Rectal smooth muscle tissue (tissue), 1 donor: ENCODE data around the gene PRKCE.

Experiments
- H3K27ac ChIP-seq: one replicate; pipeline ENCODE4 v1.7.0; 2013; ENCODE audit warnings: low read depth, low read length, inconsistent platforms
- H3K27me3 ChIP-seq: one replicate; pipeline ENCODE4 v1.7.0; 2013; ENCODE audit warnings: low read length; ENCODE audit not compliant: control insufficient read depth, insufficient read depth
- H3K36me3 ChIP-seq: one replicate; pipeline ENCODE4 v1.7.0; 2013; ENCODE audit warnings: low read length; ENCODE audit not compliant: control insufficient read depth, insufficient read depth
- H3K4me1 ChIP-seq: one replicate; pipeline ENCODE4 v1.7.0; 2013; ENCODE audit warnings: low read length; ENCODE audit not compliant: control insufficient read depth, insufficient read depth
- H3K4me3 ChIP-seq: one replicate; pipeline ENCODE4 v1.7.0; 2013; ENCODE audit warnings: low read length
- H3K9ac ChIP-seq: one replicate; pipeline ENCODE4 v1.7.0; 2013; ENCODE audit warnings: low read length

Gene PRKCE

GRCh38 chr2:46040563-46041155 lies 389.2 kb downstream of the PRKCE start:
- Histone ChIP-seq H3K9ac (no peak overlapping the region), H3K4me3 (no peak overlapping the region), H3K27ac (no peak overlapping the region), H3K27me3 (no peaks in the 10 kb centered on the region), H3K4me1 (no peaks in the 10 kb centered on the region), H3K36me3 (no peaks in the 10 kb centered on the region)

- H3K36me3 ChIP-seq: no peaks in the 10 kb centered on the region
- no peak overlapping the region for H3K4me3 ChIP-seq
- H3K27ac ChIP-seq: no peak overlapping the region
- no peaks in the 10 kb centered on the region for H3K4me1 ChIP-seq
- no peak overlapping the region for H3K9ac ChIP-seq
- H3K27me3 ChIP-seq: no peaks in the 10 kb centered on the region
Measured at GRCh38 chr2:46041434-46041833, 390.0 kb downstream of the PRKCE start.

GRCh38 chr2:46042207-46042637 lies 390.7 kb downstream of the PRKCE start:
- H3K4me1 ChIP-seq: no peaks in the 10 kb centered on the region
- H3K9ac ChIP-seq: no peak overlapping the region
- H3K27me3 ChIP-seq: no peaks in the 10 kb centered on the region
- H3K27ac ChIP-seq: no peak overlapping the region
- no peaks in the 10 kb centered on the region for H3K36me3 ChIP-seq
- H3K4me3 ChIP-seq: no peak overlapping the region

- Histone ChIP-seq H3K27ac (no peak overlapping the region), H3K9ac (no peak overlapping the region), H3K4me1 (no peaks in the 10 kb centered on the region), H3K4me3 (no peak overlapping the region), H3K27me3 (no peaks in the 10 kb centered on the region), H3K36me3 (no peaks in the 10 kb centered on the region)
Measured at GRCh38 chr2:46042711-46043110, 391.2 kb downstream of the PRKCE start.

- Histone ChIP-seq H3K27ac (no peak overlapping the region), H3K9ac (no peak overlapping the region), H3K36me3 (no peaks in the 10 kb centered on the region), H3K27me3 (no peaks in the 10 kb centered on the region), H3K4me3 (no peak overlapping the region), H3K4me1 (no peaks in the 10 kb centered on the region)
Measured at GRCh38 chr2:46045888-46046287, 394.4 kb downstream of the PRKCE start.

- Histone ChIP-seq H3K27me3 (no peaks in the 10 kb centered on the region), H3K4me3 (no peak overlapping the region), H3K4me1 (no peaks in the 10 kb centered on the region), H3K36me3 (no peaks in the 10 kb centered on the region), H3K27ac (no peak overlapping the region), H3K9ac (no peak overlapping the region)
Measured at GRCh38 chr2:46047290-46047689, 395.8 kb downstream of the PRKCE start.

GRCh38 chr2:46048693-46049092 lies 397.2 kb downstream of the PRKCE start:
- no peak overlapping the region for H3K27ac ChIP-seq
- H3K4me3 ChIP-seq: no peak overlapping the region
- H3K27me3 ChIP-seq: no peaks in the 10 kb centered on the region
- no peaks in the 10 kb centered on the region for H3K36me3 ChIP-seq
- H3K9ac ChIP-seq: no peak overlapping the region
- no peaks in the 10 kb centered on the region for H3K4me1 ChIP-seq

GRCh38 chr2:46050027-46050426 lies 398.6 kb downstream of the PRKCE start:
- H3K27me3 ChIP-seq: no peaks in the 10 kb centered on the region
- H3K4me1 ChIP-seq: no peaks in the 10 kb centered on the region
- no peak overlapping the region for H3K27ac ChIP-seq
- H3K9ac ChIP-seq: no peak overlapping the region
- H3K36me3 ChIP-seq: no peaks in the 10 kb centered on the region
- H3K4me3 ChIP-seq: no peak overlapping the region

GRCh38 chr2:46050489-46050888 lies 399.0 kb downstream of the PRKCE start:
- no peaks in the 10 kb centered on the region for H3K27me3 ChIP-seq
- no peak overlapping the region for H3K4me3 ChIP-seq
- no peak overlapping the region for H3K27ac ChIP-seq
- H3K9ac ChIP-seq: no peak overlapping the region
- H3K4me1 ChIP-seq: no peaks in the 10 kb centered on the region
- no peaks in the 10 kb centered on the region for H3K36me3 ChIP-seq

- no peaks in the 10 kb centered on the region for H3K4me1 ChIP-seq
- H3K4me3 ChIP-seq: no peak overlapping the region
- H3K36me3 ChIP-seq: no peaks in the 10 kb centered on the region
- H3K27ac ChIP-seq: no peak overlapping the region
- no peaks in the 10 kb centered on the region for H3K27me3 ChIP-seq
- H3K9ac ChIP-seq: no peak overlapping the region
Measured at GRCh38 chr2:46051085-46051484, 399.6 kb downstream of the PRKCE start.

- no peaks in the 10 kb centered on the region for H3K27me3 ChIP-seq
Measured at GRCh38 chr2:46053564-46053963, 402.1 kb downstream of the PRKCE start.

GRCh38 chr2:46056541-46056940 lies 405.1 kb downstream of the PRKCE start:
- H3K27me3 ChIP-seq: no peaks in the 10 kb centered on the region
- no peak overlapping the region for H3K4me3 ChIP-seq
- H3K9ac ChIP-seq: no peak overlapping the region
- H3K36me3 ChIP-seq: no peaks in the 10 kb centered on the region
- no peaks in the 10 kb centered on the region for H3K4me1 ChIP-seq
- no peak overlapping the region for H3K27ac ChIP-seq

More at GRCh38 chr2:46053564-46053963, 402.1 kb downstream of the PRKCE start:
- no peaks in the 10 kb centered on the region for H3K36me3 ChIP-seq
- no peak overlapping the region for H3K27ac ChIP-seq
- no peaks in the 10 kb centered on the region for H3K4me1 ChIP-seq
- H3K4me3 ChIP-seq: no peak overlapping the region
- H3K9ac ChIP-seq: no peak overlapping the region

GRCh38 chr2:46058140-46058539 lies 406.7 kb downstream of the PRKCE start:
- Histone ChIP-seq H3K27ac (no peak overlapping the region), H3K36me3 (no peaks in the 10 kb centered on the region), H3K27me3 (no peaks in the 10 kb centered on the region), H3K9ac (no peak overlapping the region), H3K4me3 (no peak overlapping the region), H3K4me1 (no peaks in the 10 kb centered on the region)
